H1 (cell line): ENCODE measurements around the gene OLFM3. TPM values are rescaled to one million over a fixed set of nuclear protein-coding genes. Genes with fewer than 3 reads are reported as not detected.

Experiments used
- CTCF ChIA-PET: fragments of 300-600 bp; sonication (Branson Sonifier 250); formaldehyde crosslinking; loops from one replicate; lab custom pipeline; 2021; ENCODE audit not compliant: partially characterized antibody; lab: Charles Lee
- POLR2A ChIA-PET: fragments of 300-600 bp; sonication (Branson Sonifier 250); formaldehyde crosslinking; loops from one replicate; lab custom pipeline; 2021; ENCODE audit warnings: inconsistent platforms; ENCODE audit not compliant: partially characterized antibody; lab: Charles Lee
- DNase-seq, 2 experiments: peaks; one replicate each; pipeline versions ENCODE4 v3.0.0 to v3.0.0-alpha.2; 2010 to 2022; ENCODE audit warnings: low spot score in 2 of 2, low read depth in 1 of 2, mixed read lengths in 1 of 2
- FAIRE-seq: peaks from 2 replicates; lab custom pipeline; 2011; peaks lifted over from hg19 to GRCh38; lab: Jason Lieb, UNC
- H2AFZ ChIP-seq: 2 replicates; pipeline ENCODE4 v1.8.1; 2012; ENCODE audit warnings: low read length, inconsistent platforms
- H2AK5ac ChIP-seq: 2 replicates; pipeline ENCODE4 v1.6.1; 2013; ENCODE audit warnings: low read depth, low read length
- H2BK120ac ChIP-seq: replicated peaks from 2 replicates; pipeline ENCODE3; 2013; ENCODE audit warnings: low read depth, low read length, inconsistent platforms
- H2BK12ac ChIP-seq: 2 replicates; pipeline ENCODE4 v1.6.1; 2013; ENCODE audit warnings: low read depth, low read length
- H2BK15ac ChIP-seq: 2 replicates; pipeline ENCODE4 v1.6.1; 2013; ENCODE audit warnings: low read length
- H2BK20ac ChIP-seq: 2 replicates; pipeline ENCODE4 v1.6.1; 2013; ENCODE audit warnings: low read length
- H2BK5ac ChIP-seq: 2 replicates; pipeline ENCODE4 v1.6.1; 2013; ENCODE audit warnings: low read depth, low read length
- H3K14ac ChIP-seq: 2 replicates; pipeline ENCODE4 v1.6.1; 2013; ENCODE audit warnings: inconsistent platforms; ENCODE audit not compliant: insufficient read length
- H3K18ac ChIP-seq: 2 replicates; pipeline ENCODE4 v1.6.1; 2013; ENCODE audit warnings: low read length; ENCODE audit errors: extremely low read depth
- H3K23ac ChIP-seq: 2 replicates; pipeline ENCODE4 v1.6.1; 2013; ENCODE audit warnings: inconsistent platforms; ENCODE audit not compliant: insufficient read length
- H3K23me2 ChIP-seq: 2 replicates; pipeline ENCODE4 v1.6.1; 2013; ENCODE audit warnings: low read depth, low read length
- H3K27ac ChIP-seq: 2 replicates; pipeline ENCODE4 v1.6.1; 2011; ENCODE audit warnings: low read depth, low read length, inconsistent platforms
- H3K27me3 ChIP-seq, 4 experiments: replicated peaks in 1 of 4; 1 replicate in 1 of 4; 2 replicates in 3 of 4; pipeline versions ENCODE4 v1.6.1 to v1.8.1; 2011 to 2013; ENCODE audit warnings: low read length in 3 of 4, mild to moderate bottlenecking in 3 of 4, inconsistent platforms in 2 of 4, mixed read lengths in 2 of 4, moderate library complexity in 1 of 4; ENCODE audit not compliant: control insufficient read depth in 3 of 4, insufficient read depth in 3 of 4; ENCODE audit errors: extremely low read depth in 1 of 4
- H3K36me3 ChIP-seq, 4 experiments: 2 replicates each; pipeline versions ENCODE4 v1.6.1 to v1.8.1; 2011 to 2013; ENCODE audit warnings: mild to moderate bottlenecking in 4 of 4, low read length in 3 of 4, moderate library complexity in 2 of 4, control low read depth in 1 of 4, inconsistent platforms in 1 of 4; ENCODE audit not compliant: insufficient read depth in 4 of 4, control insufficient read depth in 2 of 4
- H3K4ac ChIP-seq: replicated peaks from 2 replicates; pipeline ENCODE3; 2013; ENCODE audit warnings: low read length, low read depth, mixed read lengths, inconsistent platforms; ENCODE audit not compliant: insufficient read length
- H3K4me1 ChIP-seq, 4 experiments: replicated peaks in 1 of 4; 1 replicate in 1 of 4; 2 replicates in 3 of 4; pipeline versions ENCODE4 v1.6.1 to v1.8.1; 2011 to 2013; ENCODE audit warnings: low read length in 3 of 4, inconsistent platforms in 2 of 4, mixed read lengths in 1 of 4; ENCODE audit not compliant: insufficient read depth in 4 of 4, control insufficient read depth in 3 of 4
- H3K4me2 ChIP-seq, 2 experiments: 2 replicates each; pipeline versions ENCODE4 v1.6.1 to v1.8.1; 2011 to 2013; ENCODE audit warnings: low read depth in 2 of 2, low read length in 2 of 2, control low read depth in 1 of 2, inconsistent platforms in 1 of 2, mild to moderate bottlenecking in 1 of 2; ENCODE audit not compliant: insufficient read depth in 1 of 2
- H3K4me3 ChIP-seq, 4 experiments: fragments of 200-600, 300-600 bp in 1 of 4; sonication (generic), shearing (Covaris generic), sonication (Bioruptor Twin) in 1 of 4; 2 replicates each; pipeline versions ENCODE4 v1.5.1 to v1.8.1; 2011 to 2016; ENCODE audit warnings: low read length in 4 of 4, low read depth in 3 of 4, control low read depth in 2 of 4, inconsistent platforms in 2 of 4, mild to moderate bottlenecking in 2 of 4, mixed read lengths in 1 of 4, moderate library complexity in 1 of 4; ENCODE audit not compliant: insufficient read depth in 2 of 4; ENCODE audit errors: extremely low read depth in 1 of 4
- H3K56ac ChIP-seq: replicated peaks from 2 replicates; pipeline ENCODE3; 2013; ENCODE audit warnings: low read depth, mild to moderate bottlenecking, mixed read lengths, low read length, inconsistent platforms; ENCODE audit not compliant: insufficient read length
- H3K79me1 ChIP-seq: 2 replicates; pipeline ENCODE4 v1.6.1; 2013; ENCODE audit warnings: low read depth, low read length, control low read depth
- H3K79me2 ChIP-seq, 2 experiments: 2 replicates each; pipeline versions ENCODE4 v1.6.1 to v1.8.1; 2012 to 2013; ENCODE audit warnings: low read length in 2 of 2, mild to moderate bottlenecking in 2 of 2, inconsistent platforms in 1 of 2; ENCODE audit not compliant: insufficient read depth in 2 of 2, control insufficient read depth in 1 of 2
- H3K9ac ChIP-seq, 4 experiments: replicated peaks in 1 of 4; 1 replicate in 1 of 4; 2 replicates in 3 of 4; pipeline versions ENCODE4 v1.6.1 to v1.8.1; 2011 to 2013; ENCODE audit warnings: low read depth in 3 of 4, low read length in 3 of 4, control low read depth in 2 of 4, mild to moderate bottlenecking in 2 of 4, moderate library complexity in 2 of 4, inconsistent platforms in 1 of 4; ENCODE audit errors: extremely low read depth in 1 of 4
- H3K9me3 ChIP-seq, 2 experiments: 2 replicates each; pipeline versions ENCODE4 v1.6.1 to v1.8.1; 2012 to 2013; ENCODE audit warnings: mild to moderate bottlenecking in 2 of 2, moderate library complexity in 2 of 2, control low read depth in 1 of 2, inconsistent platforms in 1 of 2, low read depth in 1 of 2, low read length in 1 of 2, mixed read lengths in 1 of 2; ENCODE audit not compliant: insufficient read depth in 2 of 2
- H4K20me1 ChIP-seq, 2 experiments: replicated peaks in 1 of 2; 2 replicates each; pipeline versions ENCODE3 to v1.8.1; 2011 to 2013; ENCODE audit warnings: inconsistent platforms in 2 of 2, low read length in 2 of 2, mild to moderate bottlenecking in 1 of 2; ENCODE audit not compliant: insufficient read depth in 2 of 2, control insufficient read depth in 1 of 2
- H4K5ac ChIP-seq: 2 replicates; pipeline ENCODE4 v1.6.1; 2013; ENCODE audit warnings: low read length, low read depth, mixed read lengths, inconsistent platforms; ENCODE audit not compliant: insufficient read length
- H4K8ac ChIP-seq: 2 replicates; pipeline ENCODE4 v1.8.0; 2013; ENCODE audit warnings: mild to moderate bottlenecking, moderate library complexity, low read length, inconsistent platforms; ENCODE audit not compliant: insufficient read depth; ENCODE audit errors: extremely low read depth
- H4K91ac ChIP-seq: replicated peaks from 2 replicates; pipeline ENCODE3; 2013; ENCODE audit warnings: low read length, mixed read lengths, inconsistent platforms; ENCODE audit not compliant: insufficient read length
- BACH1 ChIP-seq: IDR thresholded peaks from 2 replicates; pipeline ENCODE4 v1.6.1; 2012; ENCODE audit warnings: low read length, improper control_type of control experiment
- BRCA1 ChIP-seq: IDR thresholded peaks from 2 replicates; pipeline ENCODE4 v1.6.1; 2012; ENCODE audit warnings: low read depth, low read length, improper control_type of control experiment
- CHD1 ChIP-seq: IDR thresholded peaks from 2 replicates; pipeline ENCODE4 v1.6.1; 2012; ENCODE audit warnings: low read depth, low read length, improper control_type of control experiment
- CHD2 ChIP-seq: IDR thresholded peaks from 2 replicates; pipeline ENCODE4 v1.6.1; 2012; ENCODE audit warnings: low read length, improper control_type of control experiment
- EGR1 ChIP-seq: IDR thresholded peaks from 2 replicates; pipeline ENCODE4 v1.6.1; 2011; ENCODE audit warnings: low read depth, low read length, borderline replicate concordance
- GTF2F1 ChIP-seq: IDR thresholded peaks from 2 replicates; pipeline ENCODE4 v1.6.1; 2012; ENCODE audit warnings: low read depth, low read length, improper control_type of control experiment, borderline replicate concordance
- HDAC6 ChIP-seq: IDR thresholded peaks from one replicate; pipeline ENCODE4 v1.7.1; 2012; ENCODE audit warnings: low read depth, mild to moderate bottlenecking, inconsistent platforms, low read length, moderate library complexity
- KDM4A ChIP-seq: IDR thresholded peaks from one replicate; pipeline ENCODE4 v1.7.1; 2012; ENCODE audit warnings: low read depth, mild to moderate bottlenecking, moderate library complexity, low read length, inconsistent platforms; ENCODE audit not compliant: severe bottlenecking
- PHF8 ChIP-seq: fragments of 200-600 bp; sonication (generic); conservative IDR thresholded peaks from 2 replicates; pipeline ENCODE4 v1.7.1; 2012; ENCODE audit warnings: low read depth, mild to moderate bottlenecking, inconsistent platforms, low read length, moderate library complexity
- RAD21 ChIP-seq, 2 experiments: IDR thresholded peaks in 1 of 2; conservative IDR thresholded peaks in 1 of 2; 2 replicates each; pipeline ENCODE4 v1.6.1; 2011; ENCODE audit warnings: low read depth in 2 of 2, low read length in 2 of 2, improper control_type of control experiment in 1 of 2, inconsistent platforms in 1 of 2, mild to moderate bottlenecking in 1 of 2, moderate library complexity in 1 of 2
- RXRA ChIP-seq: IDR thresholded peaks from 2 replicates; pipeline ENCODE4 v1.6.1; 2011; ENCODE audit warnings: low read depth, mild to moderate bottlenecking, low read length, moderate library complexity; ENCODE audit not compliant: insufficient read depth
- SIX5 ChIP-seq: IDR thresholded peaks from 2 replicates; pipeline ENCODE4 v1.6.1; 2011; ENCODE audit warnings: mild to moderate bottlenecking, low read depth, low read length
- SP1 ChIP-seq: IDR thresholded peaks from 2 replicates; pipeline ENCODE4 v1.6.1; 2011; ENCODE audit warnings: low read depth, low read length
- USF2 ChIP-seq: IDR thresholded peaks from 2 replicates; pipeline ENCODE4 v1.6.1; 2011; ENCODE audit warnings: low read length, improper control_type of control experiment
- WGBS, 2 experiments: shearing (Covaris generic) in 1 of 2; methylation state at CpG; one replicate each; pipeline versions ENCODE4 v1.1.6 to v1.1.7; 2013 to 2015; ENCODE audit warnings: low lambda C conversion rate in 2 of 2, mixed read lengths in 2 of 2, inconsistent platforms in 1 of 2, low coverage in 1 of 2, missing lambda C conversion rate in 1 of 2; ENCODE audit not compliant: insufficient replicate concordance in 2 of 2, insufficient coverage in 1 of 2, insufficient read length in 1 of 2; ENCODE audit errors: extremely low coverage in 1 of 2, missing lambda C conversion rate in 1 of 2; 5-methylcytosine and 5-hydroxymethylcytosine counted together
- polyA plus RNA-seq, 7 experiments: library from polyadenylated mRNA; depleted of rRNA in 3 of 7; stranded (reverse) in 5 of 7; unstranded in 2 of 7; fragments of >200 nt in 5 of 7; fragments of 200-250 nt in 2 of 7; gene quantifications; 1 replicate in 5 of 7; 2 replicates in 1 of 7; 4 replicates in 1 of 7; pipeline versions ENCODE4 v1.2.1 to v1.2.3, GENCODE V29; 2011 to 2013; ENCODE audit warnings: missing spikeins in 2 of 7, mixed read lengths in 2 of 7
- total RNA-seq: library from RNA; stranded (reverse); fragmentation: NEBNext Ultra II Directional; extraction: Animal tissue kit (Norgen Biotek cat#: 25700); gene quantifications from 2 replicates; pipeline ENCODE4 v1.2.1, GENCODE V29; 2021

The OLFM3 gene
- total and polyA plus RNA-seq, 2 of the 8 experiments (the other 6 are each of a cell fraction or from before 2014, with no cell fraction given): 0.30 to 0.32 TPM

GRCh38 chr1:101915597-101915996, 81.1 kb downstream of the OLFM3 start:
- Histone ChIP-seq H3K79me1 (no peaks in the 10 kb centered on the region), H3K27me3 (no peaks in the 10 kb centered on the region), H3K27ac (no peak overlapping the region), H4K8ac (no peak overlapping the region), H3K4me3 (no peak overlapping the region), H4K5ac (no peak overlapping the region), H3K56ac (no peak overlapping the region), H2BK120ac (no peak overlapping the region), H2AFZ (no peak overlapping the region), H3K36me3 (no peaks in the 10 kb centered on the region), H3K4ac (no peak overlapping the region), H3K18ac (no peak overlapping the region), H2BK20ac (no peak overlapping the region), H3K14ac (no peak overlapping the region), H3K4me2 (no peak overlapping the region), H3K23ac (no peak overlapping the region), H3K9me3 (no peaks in the 10 kb centered on the region), H3K4me1 (no peaks in the 10 kb centered on the region), H3K9ac (no peak overlapping the region), H4K20me1 (no peaks in the 10 kb centered on the region), H2AK5ac (no peak overlapping the region), H2BK12ac (no peak overlapping the region), H3K23me2 (no peaks in the 10 kb centered on the region), H3K79me2 (no peaks in the 10 kb centered on the region), H2BK5ac (no peak overlapping the region), H2BK15ac (no peak overlapping the region), H4K91ac (no peak overlapping the region)
- DNase-seq: no peak
- 86% methylated on average over 5 of the region's 5 CpGs; no CpG with 5 or more reads in 1 of the 2 experiments for WGBS, 2 experiments
- CTCF ChIA-PET: interaction anchor here (0.7 kb wide), 3 partner anchors 13 to 277 kb away, joined by 3 to 5 read pairs (median 3); no protein-coding TSS in a partner anchor
- no peak for FAIRE-seq
- POLR2A ChIA-PET: no interaction called here
- TF ChIP-seq USF2 (no peak), RAD21 (IDR thresholded peaks at IDR 0.05 in 1 of 2, conservative IDR thresholded peaks at IDR 0.05 in 1 of 2; ENCODE audit: low read depth in 2 of 2, low read length in 2 of 2) (no peak), KDM4A (no peak), RXRA (no peak), CHD2 (no peak), CHD1 (no peak), BRCA1 (no peak), GTF2F1 (no peak), SP1 (no peak), BACH1 (no peak), EGR1 (no peak), SIX5 (no peak), PHF8 (no peak), HDAC6 (no peak)
